GM18870 (cell line): ENCODE measurements around the gene FANCL.
A peak's percentile ranks its signal among the peaks of the same experiment; 100 is the strongest.
"Not testable (repeated sequence)": the region's sequence is repeated elsewhere in the genome, so short reads cannot be mapped to it uniquely, and the experiment has no call there.

Experiments
- ATAC-seq: cut with Tn5 transposase; IDR thresholded peaks from one replicate; pipeline ENCODE4 v1.9.1; 2021; ENCODE audit warnings: moderate library complexity; ENCODE audit not compliant: unreplicated experiment

Gene FANCL

DNA sequence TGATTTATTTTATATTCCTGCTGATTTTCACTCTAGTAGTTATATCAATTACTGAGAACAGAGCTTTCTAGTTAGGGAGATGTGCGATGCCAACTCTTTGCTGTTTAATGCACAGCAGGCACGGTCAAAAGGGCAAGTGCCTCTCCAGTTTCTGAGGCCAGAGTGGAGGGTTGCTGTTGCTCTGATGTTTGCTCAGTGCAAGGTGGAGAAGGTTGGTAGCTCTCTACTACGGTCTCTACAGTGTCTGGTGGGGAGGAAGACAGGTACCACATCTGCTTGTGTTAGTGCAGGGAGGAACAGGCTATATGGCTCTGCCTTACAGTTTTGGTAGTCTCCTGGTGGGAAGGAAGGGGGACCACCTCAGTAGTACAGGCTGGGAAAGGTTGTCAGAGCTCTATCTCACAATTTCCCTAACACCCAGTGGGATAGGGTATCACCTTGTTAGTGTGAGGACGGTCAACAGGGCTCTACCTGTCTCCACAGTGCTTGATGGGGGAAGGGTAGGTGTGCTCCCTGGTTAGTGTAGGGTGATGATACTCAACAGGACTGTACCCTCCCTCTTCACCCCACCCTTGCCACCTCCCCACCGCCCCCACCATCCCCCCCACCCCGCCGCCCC is 85.9 kb downstream of the FANCL start:
- ATAC-seq: no peak

DNA sequence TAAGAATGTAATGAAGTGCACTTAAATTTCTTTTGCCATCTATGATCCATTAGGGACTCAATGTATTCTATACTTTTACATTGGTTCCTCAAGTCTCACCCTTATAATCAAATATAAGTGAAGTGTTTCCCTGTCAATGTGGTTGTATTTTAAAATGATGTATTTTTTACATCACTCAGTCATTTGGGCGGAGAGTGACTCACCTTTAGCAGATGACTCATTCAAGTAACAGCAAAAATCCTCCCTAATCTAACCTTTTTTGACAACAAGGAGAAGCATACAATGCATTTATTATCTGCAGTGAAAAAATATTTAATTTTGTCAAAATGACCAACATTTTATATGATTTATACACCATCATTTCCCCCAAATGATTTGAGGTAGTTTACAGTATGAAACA is 94.4 kb downstream of the FANCL start:
- ATAC-seq: no peak

DNA sequence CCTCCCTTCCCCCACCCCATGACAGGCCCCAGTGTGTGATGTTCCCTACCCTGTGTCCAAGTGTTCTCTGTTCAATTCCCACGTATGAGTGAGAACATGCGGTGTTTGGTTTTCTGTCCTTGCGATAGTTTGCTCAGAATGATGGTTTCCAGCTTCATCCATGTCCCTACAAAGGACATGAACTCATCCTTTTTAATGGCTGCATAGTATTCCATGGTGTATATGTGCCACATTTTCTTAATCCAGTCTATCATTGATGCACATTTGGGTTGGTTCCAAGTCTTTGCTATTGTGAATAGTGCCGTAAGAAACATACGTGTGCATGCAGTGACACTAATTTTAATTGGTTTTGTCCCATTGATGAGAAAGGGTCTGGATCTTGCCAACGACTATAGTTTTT is 95.4 kb downstream of the FANCL start:
- ATAC-seq: not testable (repeated sequence)

DNA sequence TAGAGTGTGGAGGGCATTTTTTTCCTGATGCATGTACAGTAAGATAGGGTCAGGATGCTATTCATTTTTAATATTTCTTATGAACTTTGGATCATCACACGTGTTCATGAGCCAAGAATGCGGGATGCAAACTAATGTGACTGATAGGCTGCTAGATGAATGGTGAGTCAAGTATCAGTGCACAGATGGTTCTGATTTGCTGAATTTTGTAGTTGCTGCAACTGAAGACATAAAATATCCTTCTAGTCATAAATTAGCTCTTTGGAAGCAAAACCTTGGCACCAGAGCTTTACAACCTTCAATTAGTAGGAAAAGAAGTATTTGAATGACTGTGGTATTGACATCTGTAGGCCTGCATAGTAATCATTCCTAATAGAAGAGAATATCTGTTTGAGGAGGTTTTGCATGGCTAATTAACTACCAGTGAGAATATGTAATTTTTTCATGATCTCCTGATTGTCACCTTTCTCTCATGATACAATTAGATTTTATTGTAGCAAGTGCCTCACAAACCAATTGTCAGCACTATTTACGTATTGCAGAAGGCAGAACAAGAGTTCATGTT is 100.5 kb downstream of the FANCL start:
- ATAC-seq: no peak

DNA sequence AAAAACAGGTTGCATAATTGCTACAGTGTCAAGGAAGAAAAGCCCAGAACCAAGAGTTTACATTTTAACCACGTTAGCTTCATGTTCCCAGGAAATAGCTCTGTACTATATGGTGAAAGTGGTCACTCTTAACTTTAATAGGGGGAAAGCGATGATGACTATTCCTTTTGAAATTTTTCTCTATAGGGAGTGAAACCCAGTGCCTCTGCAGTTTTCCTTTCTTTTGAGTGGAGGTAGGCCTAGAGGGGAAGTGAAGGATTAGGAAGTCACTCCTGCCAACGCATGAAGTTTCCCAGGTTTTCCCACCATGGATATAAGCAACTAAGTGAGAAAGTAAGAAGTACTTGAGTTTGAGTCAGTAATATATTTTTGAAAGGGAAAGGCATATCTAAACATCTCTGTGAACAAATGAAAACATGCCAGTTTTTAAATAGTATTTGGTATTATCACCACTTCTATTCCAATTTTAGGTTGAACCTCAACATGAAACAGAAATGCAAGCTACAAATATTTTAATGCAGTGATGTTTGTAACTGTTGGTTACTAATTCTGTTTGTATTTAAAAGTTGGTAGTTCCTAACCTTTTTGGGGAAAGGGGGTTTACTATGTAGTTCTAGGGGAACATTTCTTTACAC is 102.6 kb downstream of the FANCL start:
- ATAC-seq: no peak

DNA sequence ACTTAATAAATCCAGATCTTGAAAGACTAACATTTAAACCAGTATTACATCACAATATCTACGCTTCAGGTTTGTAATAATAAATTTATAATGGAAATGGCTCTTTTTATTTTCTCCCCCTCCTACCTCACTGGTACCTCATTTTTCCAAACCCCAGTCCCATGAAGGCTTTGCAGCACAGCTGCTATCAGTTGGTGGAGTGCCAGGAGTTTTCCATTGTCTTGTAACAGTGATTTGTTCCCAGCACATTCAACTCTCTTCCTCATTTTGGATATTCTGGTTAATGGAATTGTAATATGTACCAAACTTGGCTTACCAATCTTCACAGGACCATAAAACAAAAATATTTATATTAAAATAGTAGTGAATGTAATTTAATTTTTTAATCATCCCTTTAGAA is 103.3 kb downstream of the FANCL start:
- ATAC-seq: no peak

DNA sequence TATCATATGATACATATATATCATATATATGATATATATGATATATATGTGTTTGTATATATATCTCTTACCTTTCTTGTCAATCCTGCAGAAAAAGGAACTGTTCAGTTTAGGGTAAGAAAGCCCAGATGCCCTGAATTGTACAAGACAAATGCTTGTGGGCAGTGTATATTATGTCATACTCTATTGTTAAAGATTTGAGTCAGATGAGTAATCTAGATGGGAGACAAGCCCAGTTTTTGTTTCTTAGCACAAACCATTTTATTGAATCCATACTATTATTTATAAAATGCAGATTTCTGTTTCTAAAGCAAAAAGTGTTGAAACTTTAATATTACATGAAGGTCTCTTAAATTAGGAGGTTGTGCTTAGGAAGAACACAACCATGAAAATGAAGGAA is 103.9 kb downstream of the FANCL start:
- peak; percentile 62 for ATAC-seq

DNA sequence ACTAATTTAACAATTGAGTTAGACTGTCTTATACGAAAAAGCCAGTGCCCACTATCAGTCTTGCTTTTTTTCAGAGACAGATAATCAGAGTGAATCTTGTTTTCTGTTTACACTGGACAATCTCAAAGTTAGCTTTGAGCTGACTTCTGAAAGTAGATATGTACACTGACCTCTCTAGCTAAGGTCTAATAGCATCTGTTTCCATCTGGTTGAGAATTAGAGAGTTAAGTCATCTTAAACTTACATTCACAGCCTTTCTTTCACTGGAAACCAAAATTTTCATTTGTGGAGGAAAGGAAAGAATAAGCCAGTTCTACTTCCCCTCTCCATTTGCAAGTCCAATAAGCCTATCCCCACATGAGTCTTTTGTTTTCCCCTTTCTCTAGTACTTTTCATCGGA is 105.3 kb downstream of the FANCL start:
- no peak for ATAC-seq

DNA sequence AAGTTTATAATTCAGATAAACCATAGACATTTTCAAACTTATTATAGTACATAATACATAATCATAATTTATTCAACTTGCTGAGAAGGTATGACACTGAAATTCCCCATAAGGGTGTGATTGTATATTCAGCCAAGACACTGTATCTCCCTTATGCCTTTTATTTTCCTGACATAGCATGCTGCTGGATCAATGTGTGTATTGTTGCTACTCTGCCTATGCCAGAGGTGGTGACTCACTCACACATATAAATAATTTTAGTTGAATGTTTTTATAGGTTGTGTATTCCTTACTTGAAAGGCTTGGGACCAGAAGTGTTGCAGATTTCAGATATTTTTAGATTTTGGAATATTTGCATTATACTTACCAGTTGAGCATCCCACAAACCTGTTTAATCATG is 107.7 kb downstream of the FANCL start:
- no peak for ATAC-seq

DNA sequence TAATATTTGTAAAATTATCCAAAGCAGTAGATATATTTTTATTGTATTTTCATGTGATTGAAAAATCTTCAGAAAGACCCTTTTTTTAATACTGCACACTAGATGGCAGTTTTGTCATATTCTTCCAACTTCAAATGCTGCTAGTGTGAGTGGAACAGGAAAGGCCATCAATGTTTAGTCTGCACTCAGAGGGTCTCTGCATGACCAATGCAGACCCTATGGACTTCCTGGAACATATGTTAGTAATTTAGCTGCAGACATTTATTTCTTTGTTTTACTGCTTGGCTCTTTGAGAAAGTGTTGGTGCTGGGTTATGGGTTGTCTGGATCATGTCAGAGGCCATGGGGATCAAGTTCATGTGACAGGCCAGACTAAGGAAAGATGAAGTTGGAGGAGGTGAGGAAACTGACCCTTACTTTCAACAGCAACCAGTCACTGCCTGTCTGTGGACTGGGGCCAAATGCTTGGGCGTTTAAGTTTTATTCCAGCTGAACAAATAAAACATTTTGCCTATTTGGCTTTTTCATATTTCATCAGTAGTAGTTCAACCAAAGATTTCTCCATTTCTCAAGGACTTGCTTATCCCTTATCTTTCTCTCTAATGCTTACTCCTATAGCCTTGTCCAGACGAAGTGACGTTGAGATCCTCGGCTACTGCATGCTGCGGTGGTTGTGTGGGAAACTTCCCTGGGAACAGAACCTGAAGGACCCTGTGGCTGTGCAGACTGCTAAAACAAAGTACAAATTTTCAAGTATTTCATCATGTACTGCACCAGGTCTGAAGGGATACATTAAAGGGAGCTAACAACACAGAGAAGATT is 109.7 kb downstream of the FANCL start:
- ATAC-seq: no peak

DNA sequence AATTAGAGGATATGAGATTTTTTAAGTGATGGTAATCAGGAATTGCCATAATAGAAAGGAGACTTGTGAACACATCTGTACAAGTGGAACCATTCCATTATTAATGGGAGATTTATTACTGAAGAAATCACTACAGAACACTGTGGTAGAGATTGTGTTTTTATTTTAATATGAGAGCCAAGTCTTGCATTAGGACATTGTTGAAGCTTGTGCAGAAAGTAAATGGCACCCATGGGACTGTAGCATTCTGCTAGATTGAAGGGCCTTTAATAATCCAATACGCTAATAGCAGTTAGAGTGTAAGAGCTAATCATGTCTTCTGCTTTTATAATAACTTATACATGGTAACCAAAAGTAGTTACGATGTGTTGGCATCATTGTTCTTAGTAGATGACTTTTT is 110.9 kb downstream of the FANCL start:
- no peak for ATAC-seq

DNA sequence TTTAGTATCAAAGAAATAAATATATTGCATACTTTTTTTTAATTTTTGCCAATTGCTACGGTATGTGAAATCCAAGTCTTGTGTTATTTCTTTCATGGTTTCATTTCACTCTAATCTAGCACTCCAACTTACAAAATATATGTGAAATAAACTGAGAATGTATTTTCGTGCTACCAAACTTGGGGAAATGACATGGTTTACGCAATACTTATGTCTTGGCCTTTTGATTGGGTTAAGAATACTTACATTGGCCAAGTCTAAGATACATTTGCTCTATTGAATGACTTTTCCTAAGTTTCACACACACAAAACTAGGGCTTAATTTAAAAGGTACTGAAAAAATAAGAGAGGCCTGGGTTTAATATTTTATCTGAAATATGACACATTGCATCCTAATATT is 114.0 kb downstream of the FANCL start:
- ATAC-seq: no peak

DNA sequence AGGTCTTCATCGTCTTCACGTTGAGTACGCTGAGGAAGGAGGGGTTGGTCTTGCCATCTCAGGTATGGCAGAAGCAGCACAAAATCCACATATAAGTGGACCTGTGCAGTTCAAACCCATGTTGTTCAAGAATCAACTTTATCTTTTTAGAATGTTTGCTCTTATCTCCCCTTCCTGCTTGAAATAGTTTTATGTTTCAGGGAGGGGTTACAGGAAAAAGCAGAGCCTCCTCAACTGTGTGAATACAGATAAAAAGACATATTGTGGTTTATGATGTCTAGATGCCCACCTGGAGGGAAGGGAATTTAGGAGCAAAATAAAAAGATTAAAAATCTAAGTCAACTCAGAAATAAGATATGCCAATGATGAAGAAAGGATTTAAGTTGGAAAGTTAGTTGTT is 118.6 kb downstream of the FANCL start:
- ATAC-seq: no peak

DNA sequence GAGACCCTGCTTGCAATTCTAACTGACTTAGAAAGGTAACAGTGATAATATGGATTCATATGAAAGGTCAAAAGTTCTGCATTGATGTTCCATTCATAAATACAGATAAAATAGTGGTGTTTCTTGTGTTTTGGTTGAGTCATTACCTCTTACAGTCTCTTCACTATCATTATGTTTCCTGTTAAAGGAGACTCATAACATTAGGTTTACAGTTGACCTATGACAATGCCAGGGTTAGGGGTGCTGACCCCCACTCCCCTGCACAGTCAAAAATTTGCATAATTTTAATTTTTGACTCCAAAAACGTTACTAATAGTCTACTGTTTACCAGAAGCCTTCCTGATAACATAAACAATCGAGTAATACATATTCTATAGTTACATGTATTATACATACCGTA is 119.1 kb downstream of the FANCL start:
- no peak for ATAC-seq

DNA sequence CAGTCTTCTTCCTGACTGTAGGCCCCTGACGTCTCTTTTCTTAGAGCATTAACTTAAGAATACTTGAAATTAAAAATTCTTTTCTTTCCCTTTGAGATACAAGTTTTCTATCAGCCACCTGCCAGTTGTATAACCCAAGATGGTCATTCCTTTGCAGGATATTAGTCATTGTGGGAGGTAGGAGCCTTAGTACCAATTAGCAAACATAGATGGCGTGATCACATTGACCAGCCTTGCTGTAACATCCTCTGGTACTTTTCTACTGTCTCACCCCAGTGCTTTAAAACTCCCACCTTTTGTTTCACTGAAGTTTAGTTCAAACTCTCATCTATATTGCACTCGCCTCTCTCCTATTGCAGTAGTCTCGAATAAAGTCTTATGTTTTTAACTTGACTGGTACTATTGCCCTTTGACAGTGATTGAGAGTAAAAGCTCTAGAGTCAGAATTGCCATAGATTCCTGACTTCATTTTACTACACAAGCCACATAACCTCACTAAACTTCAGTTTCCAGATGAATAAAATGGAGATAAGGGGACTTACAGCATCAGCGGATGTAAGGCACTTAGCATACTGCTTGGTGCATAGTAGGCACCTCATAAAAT is 120.4 kb downstream of the FANCL start:
- no peak for ATAC-seq

DNA sequence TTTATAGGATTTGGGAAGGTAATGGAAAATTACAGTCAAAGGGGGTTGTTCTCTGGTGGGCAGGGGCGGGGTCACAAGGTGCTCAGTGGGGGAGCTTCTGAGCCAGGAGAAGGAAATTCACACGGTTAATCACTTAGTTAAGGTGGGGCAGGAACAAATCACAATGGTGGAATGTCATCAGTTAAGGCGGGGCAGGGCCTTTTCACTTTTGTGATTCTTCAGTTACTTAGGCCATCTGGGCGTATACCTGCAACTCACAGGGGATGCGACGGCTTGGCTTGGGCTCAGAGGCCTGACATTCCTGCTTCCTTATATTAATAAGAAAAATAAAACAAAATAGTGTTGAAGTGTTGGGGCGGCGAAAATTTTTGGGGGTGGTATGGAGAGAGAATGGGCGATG is 127.6 kb downstream of the FANCL start:
- ATAC-seq: not testable (repeated sequence)

DNA sequence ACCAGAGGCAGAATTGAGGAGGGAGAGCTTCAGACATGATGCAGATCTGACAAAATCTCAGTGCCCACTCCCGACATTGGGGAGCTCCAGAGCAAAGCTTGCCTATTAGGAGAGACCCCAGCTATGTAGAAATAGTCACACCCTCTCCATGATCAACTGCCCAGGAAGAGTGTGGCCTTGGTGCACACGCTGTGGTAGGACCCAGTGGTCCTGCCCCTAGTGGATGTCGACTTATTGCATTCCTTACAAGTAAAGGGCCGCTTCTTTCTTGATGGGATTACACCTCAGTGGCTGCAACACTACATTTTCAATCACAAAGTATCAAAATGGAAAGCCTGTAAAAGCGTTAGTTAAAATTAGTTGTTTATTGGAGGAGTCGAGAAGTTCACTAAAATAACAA is 130.4 kb downstream of the FANCL start:
- no peak for ATAC-seq

DNA sequence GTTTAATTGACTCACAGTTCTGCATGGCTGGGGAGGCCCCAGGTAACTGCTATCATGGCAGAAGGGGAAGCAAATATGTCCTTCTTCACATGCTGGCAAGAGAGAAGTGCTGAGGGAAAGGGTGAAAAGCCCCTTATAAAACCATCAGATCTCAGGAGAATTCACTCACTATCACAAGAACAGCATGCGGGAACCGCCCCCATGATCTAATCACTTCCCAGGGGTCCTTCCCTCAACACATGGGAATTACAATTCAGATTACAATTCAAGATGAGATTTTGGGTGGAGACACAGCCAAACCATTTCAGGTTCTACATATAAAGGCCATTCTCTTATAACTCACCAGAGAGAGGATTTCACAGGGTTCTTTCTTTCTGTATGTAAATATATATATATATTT is 131.6 kb downstream of the FANCL start:
- no peak for ATAC-seq
